Parathyroid adenoma (tissue), 2 donors: ENCODE data around the gene WNT10A.

Source experiments
- H2AFZ ChIP-seq: fragments of 300-600 bp; sonication (generic); one replicate; pipeline ENCODE4 v1.7.0; 2017; ENCODE audit warnings: antibody characterized with exemption, mild to moderate bottlenecking
- H3K27ac ChIP-seq: fragments of 300-600 bp; sonication (generic); one replicate; pipeline ENCODE4 v1.7.0; 2017
- H3K27me3 ChIP-seq: fragments of 300-600 bp; sonication (generic); one replicate; pipeline ENCODE4 v1.7.0; 2017; ENCODE audit warnings: low read length; ENCODE audit not compliant: control insufficient read depth, insufficient read depth
- H3K36me3 ChIP-seq: fragments of 300-600 bp; sonication (generic); one replicate; pipeline ENCODE4 v1.7.0; 2017; ENCODE audit warnings: low read length; ENCODE audit not compliant: control insufficient read depth, insufficient read depth
- H3K4me1 ChIP-seq: fragments of 300-600 bp; sonication (generic); one replicate; pipeline ENCODE4 v1.7.0; 2017; ENCODE audit warnings: control low read depth
- H3K4me2 ChIP-seq: fragments of 300-600 bp; sonication (generic); one replicate; pipeline ENCODE4 v1.7.0; 2017; ENCODE audit warnings: low read length
- H3K4me3 ChIP-seq: fragments of 300-600 bp; sonication (generic); one replicate; pipeline ENCODE4 v1.7.0; 2017; ENCODE audit warnings: low read depth, low read length
- H3K79me2 ChIP-seq: fragments of 300-600 bp; sonication (generic); one replicate; pipeline ENCODE4 v1.7.0; 2017; ENCODE audit warnings: control low read depth
- H3K9ac ChIP-seq: fragments of 300-600 bp; sonication (generic); one replicate; pipeline ENCODE4 v1.7.0; 2017; ENCODE audit warnings: mild to moderate bottlenecking
- H3K9me3 ChIP-seq: fragments of 300-600 bp; sonication (generic); one replicate; pipeline ENCODE4 v1.7.0; 2017; ENCODE audit warnings: low read length; ENCODE audit not compliant: control insufficient read depth
- CTCF ChIP-seq: fragments of 300-600 bp; sonication (generic); IDR thresholded peaks from one replicate; pipeline ENCODE4 v1.7.0; 2017; ENCODE audit warnings: antibody characterized with exemption, mild to moderate bottlenecking
- donor health status: primary hyperparathyroidism.

WNT10A gene

GRCh38 chr2:218882461-218882816 is 1.8 kb downstream of the WNT10A start:
- Histone ChIP-seq H3K36me3 (no peaks in the 10 kb centered on the region), H3K4me3 (no peak overlapping the region), H3K4me1 (peaks cover 7% of the 10 kb centered on the region)

GRCh38 chr2:218882866-218883366 is 2.3 kb downstream of the WNT10A start:
- no peak overlapping the region for H2AFZ ChIP-seq
- H3K36me3 ChIP-seq: no peaks in the 10 kb centered on the region
- H3K79me2 ChIP-seq: no peaks in the 10 kb centered on the region
- H3K27ac ChIP-seq: no peak overlapping the region
- TF ChIP-seq CTCF: no peak
- peaks cover 7% of the 10 kb centered on the region for H3K4me1 ChIP-seq
- H3K4me3 ChIP-seq: no peak overlapping the region
- H3K27me3 ChIP-seq: peaks cover 10% of the 10 kb centered on the region
- H3K4me2 ChIP-seq: no peak overlapping the region
- no peaks in the 10 kb centered on the region for H3K9me3 ChIP-seq
- no peak overlapping the region for H3K9ac ChIP-seq

More at GRCh38 chr2:218882461-218882816, 1.8 kb downstream of the WNT10A start:
- no peak overlapping the region for H3K4me2 ChIP-seq
- H3K27me3 ChIP-seq: peaks cover 12% of the 10 kb centered on the region
- no peak for TF ChIP-seq CTCF
- no peaks in the 10 kb centered on the region for H3K79me2 ChIP-seq
- H3K9ac ChIP-seq: no peak overlapping the region
- H3K9me3 ChIP-seq: no peaks in the 10 kb centered on the region
- H3K27ac ChIP-seq: no peak overlapping the region
- no peak overlapping the region for H2AFZ ChIP-seq

- Histone ChIP-seq H3K9ac (no peak overlapping the region), H3K27ac (no peak overlapping the region), H3K4me3 (no peak overlapping the region), H3K4me1 (peaks cover 7% of the 10 kb centered on the region), H3K36me3 (no peaks in the 10 kb centered on the region), H3K9me3 (no peaks in the 10 kb centered on the region), H3K27me3 (peaks cover 10% of the 10 kb centered on the region), H2AFZ (peak overlapping the region; percentile 95), H3K79me2 (no peaks in the 10 kb centered on the region), H3K4me2 (peak overlapping the region; percentile 21)
- no peak for TF ChIP-seq CTCF
Measured at GRCh38 chr2:218883491-218884490, 3.1 kb downstream of the WNT10A start.

- H3K36me3 ChIP-seq: no peaks in the 10 kb centered on the region
- no peak overlapping the region for H3K4me3 ChIP-seq
- no peak overlapping the region for H3K27ac ChIP-seq
- no peaks in the 10 kb centered on the region for H3K9me3 ChIP-seq
- no peak for TF ChIP-seq CTCF
- H3K27me3 ChIP-seq: peaks cover 5% of the 10 kb centered on the region
- no peaks in the 10 kb centered on the region for H3K79me2 ChIP-seq
- H3K4me1 ChIP-seq: peaks cover 6% of the 10 kb centered on the region
- H2AFZ ChIP-seq: no peak overlapping the region
- no peak overlapping the region for H3K9ac ChIP-seq
- no peak overlapping the region for H3K4me2 ChIP-seq
Measured at GRCh38 chr2:218884519-218884918, 3.9 kb downstream of the WNT10A start.
